ENCODE data around the gene PER1.

DNA sequence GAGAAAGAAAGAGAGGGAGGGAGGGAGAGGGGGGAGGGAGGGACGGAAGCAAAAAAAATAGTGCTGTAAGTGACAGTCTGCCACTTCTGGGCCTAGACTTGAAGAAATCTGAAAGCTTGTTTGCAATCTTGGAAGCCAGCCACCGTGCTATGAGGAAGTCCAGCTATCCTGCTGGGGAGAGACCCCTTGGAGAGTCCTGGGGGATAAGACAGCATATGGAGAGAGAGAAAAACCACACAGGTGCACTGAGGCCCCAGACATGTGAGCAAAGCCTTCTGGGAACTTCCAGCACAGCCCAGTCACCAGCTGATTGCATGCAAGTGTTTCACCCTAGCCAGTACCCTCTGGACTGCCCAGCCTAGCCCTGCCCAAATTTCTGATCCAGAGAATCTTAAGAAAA is 52.1 kb downstream of the PER1 start:
- TF ChIP-seq, protein P1, sequence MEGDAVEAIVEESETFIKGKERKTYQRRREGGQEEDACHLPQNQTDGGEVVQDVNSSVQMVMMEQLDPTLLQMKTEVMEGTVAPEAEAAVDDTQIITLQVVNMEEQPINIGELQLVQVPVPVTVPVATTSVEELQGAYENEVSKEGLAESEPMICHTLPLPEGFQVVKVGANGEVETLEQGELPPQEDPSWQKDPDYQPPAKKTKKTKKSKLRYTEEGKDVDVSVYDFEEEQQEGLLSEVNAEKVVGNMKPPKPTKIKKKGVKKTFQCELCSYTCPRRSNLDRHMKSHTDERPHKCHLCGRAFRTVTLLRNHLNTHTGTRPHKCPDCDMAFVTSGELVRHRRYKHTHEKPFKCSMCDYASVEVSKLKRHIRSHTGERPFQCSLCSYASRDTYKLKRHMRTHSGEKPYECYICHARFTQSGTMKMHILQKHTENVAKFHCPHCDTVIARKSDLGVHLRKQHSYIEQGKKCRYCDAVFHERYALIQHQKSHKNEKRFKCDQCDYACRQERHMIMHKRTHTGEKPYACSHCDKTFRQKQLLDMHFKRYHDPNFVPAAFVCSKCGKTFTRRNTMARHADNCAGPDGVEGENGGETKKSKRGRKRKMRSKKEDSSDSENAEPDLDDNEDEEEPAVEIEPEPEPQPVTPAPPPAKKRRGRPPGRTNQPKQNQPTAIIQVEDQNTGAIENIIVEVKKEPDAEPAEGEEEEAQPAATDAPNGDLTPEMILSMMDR (conservative IDR thresholded peaks at IDR 0.05; ENCODE audit: low read length): no peak
- TF ChIP-seq EZH2phosphoT487 (IDR thresholded peaks at IDR 0.05; ENCODE audit: borderline replicate concordance): no peak

Data from Loucy (cell line).